HEK293 (cell line): ENCODE data around the gene ZDHHC14.

ENCODE experiments used
- GLIS2 ChIP-seq: fragments of 450-650 bp; formaldehyde crosslinking; IDR thresholded peaks from 2 replicates; pipeline ENCODE4 v1.5.1; 2016; ENCODE audit warnings: missing biosample characterization, missing genetic modification characterization
- KLF10 ChIP-seq: fragments of 450-650 bp; IDR thresholded peaks from 2 replicates; pipeline ENCODE4 v1.5.1; 2018; ENCODE audit warnings: missing biosample characterization, mild to moderate bottlenecking, missing genetic modification characterization
- KLF9 ChIP-seq: fragments of 450-650 bp; formaldehyde crosslinking; IDR thresholded peaks from 2 replicates; pipeline ENCODE4 v1.5.1; 2016; ENCODE audit warnings: missing biosample characterization, missing genetic modification characterization, low read depth
- PRDM1 ChIP-seq: fragments of 450-650 bp; formaldehyde crosslinking; IDR thresholded peaks from 2 replicates; pipeline ENCODE4; 2016; ENCODE audit warnings: missing biosample characterization, missing genetic modification characterization
- PRDM10 ChIP-seq: fragments of 450-650 bp; formaldehyde crosslinking; IDR thresholded peaks from 2 replicates; pipeline ENCODE4 v1.5.1; 2016; ENCODE audit warnings: missing biosample characterization, missing genetic modification characterization
- SCRT2 ChIP-seq: fragments of 450-650 bp; formaldehyde crosslinking; IDR thresholded peaks from 2 replicates; pipeline ENCODE4 v1.5.1; 2016; ENCODE audit warnings: missing biosample characterization, missing genetic modification characterization
- SP3 ChIP-seq: fragments of 450-650 bp; formaldehyde crosslinking; IDR thresholded peaks from 2 replicates; pipeline ENCODE4 v1.5.1; 2016; ENCODE audit warnings: missing biosample characterization, missing genetic modification characterization
- SP7 ChIP-seq: fragments of 450-650 bp; formaldehyde crosslinking; IDR thresholded peaks from 2 replicates; pipeline ENCODE4 v1.5.1; 2016; ENCODE audit warnings: missing biosample characterization, missing genetic modification characterization
- ZBTB20 ChIP-seq: fragments of 450-650 bp; formaldehyde crosslinking; IDR thresholded peaks from 2 replicates; pipeline ENCODE4 v1.5.1; 2016; ENCODE audit warnings: missing biosample characterization, missing genetic modification characterization
- ZBTB48 ChIP-seq: fragments of 450-650 bp; formaldehyde crosslinking; IDR thresholded peaks from 2 replicates; pipeline ENCODE4 v1.5.1; 2016; ENCODE audit warnings: missing biosample characterization, missing genetic modification characterization
- ZBTB7A ChIP-seq: fragments of 450-650 bp; formaldehyde crosslinking; IDR thresholded peaks from 2 replicates; pipeline ENCODE4 v1.5.1; 2016; ENCODE audit warnings: low read depth, missing biosample characterization, missing genetic modification characterization
- ZEB2 ChIP-seq: fragments of 450-650 bp; formaldehyde crosslinking; IDR thresholded peaks from 2 replicates; pipeline ENCODE4 v1.5.1; 2016; ENCODE audit warnings: missing biosample characterization, missing genetic modification characterization
- ZFP37 ChIP-seq: fragments of 450-650 bp; formaldehyde crosslinking; IDR thresholded peaks from 2 replicates; pipeline ENCODE4 v1.5.1; 2016; ENCODE audit warnings: missing biosample characterization, missing genetic modification characterization
- ZIC2 ChIP-seq: fragments of 450-650 bp; formaldehyde crosslinking; IDR thresholded peaks from 2 replicates; pipeline ENCODE4 v1.5.1; 2016; ENCODE audit warnings: missing biosample characterization, missing genetic modification characterization
- ZNF138 ChIP-seq: fragments of 450-650 bp; formaldehyde crosslinking; IDR thresholded peaks from 2 replicates; pipeline ENCODE4 v1.5.1; 2016; ENCODE audit warnings: missing biosample characterization, missing genetic modification characterization, borderline replicate concordance
- ZNF37A ChIP-seq: fragments of 450-650 bp; IDR thresholded peaks from 2 replicates; pipeline ENCODE4 v1.5.1; 2018; ENCODE audit warnings: missing biosample characterization, missing genetic modification characterization
- ZNF398 ChIP-seq: fragments of 450-650 bp; formaldehyde crosslinking; IDR thresholded peaks from 2 replicates; pipeline ENCODE4 v1.5.1; 2017; ENCODE audit warnings: missing biosample characterization, missing genetic modification characterization
- ZNF404 ChIP-seq: fragments of 450-650 bp; formaldehyde crosslinking; IDR thresholded peaks from 2 replicates; pipeline ENCODE4 v1.5.1; 2017; ENCODE audit warnings: missing biosample characterization, missing genetic modification characterization
- ZNF416 ChIP-seq: fragments of 450-650 bp; formaldehyde crosslinking; IDR thresholded peaks from 2 replicates; pipeline ENCODE4 v1.5.1; 2016; ENCODE audit warnings: missing biosample characterization, missing genetic modification characterization
- ZNF423 ChIP-seq: fragments of 450-650 bp; formaldehyde crosslinking; IDR thresholded peaks from 2 replicates; pipeline ENCODE4 v1.5.1; 2016; ENCODE audit warnings: missing biosample characterization, missing genetic modification characterization
- ZNF501 ChIP-seq: fragments of 450-650 bp; formaldehyde crosslinking; IDR thresholded peaks from 2 replicates; pipeline ENCODE4 v1.5.1; 2016; ENCODE audit warnings: missing biosample characterization, missing genetic modification characterization
- ZNF521 ChIP-seq: fragments of 450-650 bp; formaldehyde crosslinking; IDR thresholded peaks from 2 replicates; pipeline ENCODE4 v1.5.1; 2017; ENCODE audit warnings: missing biosample characterization, mild to moderate bottlenecking, missing genetic modification characterization
- ZNF549 ChIP-seq: fragments of 450-650 bp; IDR thresholded peaks from 2 replicates; pipeline ENCODE4 v1.5.1; 2018; ENCODE audit warnings: missing biosample characterization, missing genetic modification characterization, mild to moderate bottlenecking, inconsistent platforms, moderate library complexity
- ZNF843 ChIP-seq: fragments of 450-650 bp; formaldehyde crosslinking; IDR thresholded peaks from 2 replicates; pipeline ENCODE4 v1.5.1; 2016; ENCODE audit warnings: missing biosample characterization, missing genetic modification characterization
- ZXDB ChIP-seq: fragments of 450-650 bp; formaldehyde crosslinking; IDR thresholded peaks from 2 replicates; pipeline ENCODE4 v1.5.1; 2016; ENCODE audit warnings: missing biosample characterization, missing genetic modification characterization
- TF ChIP-seq, protein P1 (sequence below): fragments of 450-650 bp; IDR thresholded peaks from 2 replicates; pipeline ENCODE4 v1.5.1; 2018; ENCODE audit warnings: missing biosample characterization, missing genetic modification characterization
- TF ChIP-seq, protein P2 (sequence below): fragments of 450-650 bp; formaldehyde crosslinking; optimal IDR thresholded peaks from 2 replicates; pipeline ENCODE3; 2016; ENCODE audit warnings: missing biosample characterization, mild to moderate bottlenecking, missing genetic modification characterization
- TF ChIP-seq, protein P3 (sequence below): fragments of 450-650 bp; formaldehyde crosslinking; IDR thresholded peaks from 2 replicates; pipeline ENCODE4 v1.5.1; 2016; ENCODE audit warnings: missing biosample characterization, missing genetic modification characterization
- TF ChIP-seq, protein P4 (sequence below): fragments of 450-650 bp; formaldehyde crosslinking; IDR thresholded peaks from 2 replicates; pipeline ENCODE4 v1.5.1; 2016; ENCODE audit warnings: missing biosample characterization, missing genetic modification characterization

The ZDHHC14 gene

DNA sequence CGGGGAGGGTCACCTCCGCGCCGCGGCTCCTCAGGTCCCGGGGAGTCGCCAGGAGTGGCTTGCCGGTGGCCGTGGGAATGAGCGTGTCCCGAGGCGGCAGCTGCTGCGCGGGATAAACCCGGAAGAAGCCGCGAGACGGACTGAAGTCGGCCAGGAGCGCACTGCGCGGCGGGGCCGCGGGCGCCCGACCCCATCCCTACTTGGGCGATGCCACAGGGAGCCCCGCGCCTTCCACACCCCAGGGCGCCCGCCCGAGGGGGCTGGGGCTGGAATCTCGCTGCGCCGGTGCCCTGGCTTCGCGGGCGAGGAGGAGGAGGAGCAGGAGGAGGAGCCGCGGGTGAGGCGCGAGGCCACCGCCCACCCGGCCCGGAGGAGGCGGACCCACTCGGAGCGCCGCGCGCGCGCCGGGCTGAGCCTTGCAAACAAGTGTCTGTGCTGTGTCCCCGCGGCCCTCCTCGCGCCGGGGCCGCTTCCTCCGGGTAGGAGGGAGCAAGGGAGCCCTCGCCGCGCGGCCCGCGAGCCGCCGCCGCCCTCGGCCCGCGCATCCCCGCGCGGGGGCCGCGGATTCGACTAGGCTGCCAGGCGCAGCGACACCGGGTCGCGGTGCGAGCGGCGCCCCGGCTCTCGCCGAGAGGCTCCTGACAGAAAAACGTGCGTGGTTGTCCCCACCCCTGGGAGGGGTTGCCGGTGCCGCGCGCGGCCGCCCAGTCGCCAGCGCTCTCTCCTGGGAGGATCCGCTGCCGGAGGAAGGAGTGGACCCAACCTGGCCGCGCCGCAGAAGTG lies at the start of gene ZDHHC14 (continued):
- TF ChIP-seq, protein P1, sequence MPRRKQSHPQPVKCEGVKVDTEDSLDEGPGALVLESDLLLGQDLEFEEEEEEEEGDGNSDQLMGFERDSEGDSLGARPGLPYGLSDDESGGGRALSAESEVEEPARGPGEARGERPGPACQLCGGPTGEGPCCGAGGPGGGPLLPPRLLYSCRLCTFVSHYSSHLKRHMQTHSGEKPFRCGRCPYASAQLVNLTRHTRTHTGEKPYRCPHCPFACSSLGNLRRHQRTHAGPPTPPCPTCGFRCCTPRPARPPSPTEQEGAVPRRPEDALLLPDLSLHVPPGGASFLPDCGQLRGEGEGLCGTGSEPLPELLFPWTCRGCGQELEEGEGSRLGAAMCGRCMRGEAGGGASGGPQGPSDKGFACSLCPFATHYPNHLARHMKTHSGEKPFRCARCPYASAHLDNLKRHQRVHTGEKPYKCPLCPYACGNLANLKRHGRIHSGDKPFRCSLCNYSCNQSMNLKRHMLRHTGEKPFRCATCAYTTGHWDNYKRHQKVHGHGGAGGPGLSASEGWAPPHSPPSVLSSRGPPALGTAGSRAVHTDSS: peak; percentile 81
- TF ChIP-seq ZNF398 (tag by site-specific recombination): no peak
- TF ChIP-seq ZEB2: peak; percentile 44
- TF ChIP-seq, protein P2, sequence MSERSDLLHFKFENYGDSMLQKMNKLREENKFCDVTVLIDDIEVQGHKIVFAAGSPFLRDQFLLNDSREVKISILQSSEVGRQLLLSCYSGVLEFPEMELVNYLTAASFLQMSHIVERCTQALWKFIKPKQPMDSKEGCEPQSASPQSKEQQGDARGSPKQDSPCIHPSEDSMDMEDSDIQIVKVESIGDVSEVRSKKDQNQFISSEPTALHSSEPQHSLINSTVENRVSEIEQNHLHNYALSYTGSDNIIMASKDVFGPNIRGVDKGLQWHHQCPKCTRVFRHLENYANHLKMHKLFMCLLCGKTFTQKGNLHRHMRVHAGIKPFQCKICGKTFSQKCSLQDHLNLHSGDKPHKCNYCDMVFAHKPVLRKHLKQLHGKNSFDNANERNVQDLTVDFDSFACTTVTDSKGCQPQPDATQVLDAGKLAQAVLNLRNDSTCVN (tag by site-specific recombination): peak; percentile 89
- peak; percentile 84 for TF ChIP-seq PRDM10
- TF ChIP-seq, protein P3, sequence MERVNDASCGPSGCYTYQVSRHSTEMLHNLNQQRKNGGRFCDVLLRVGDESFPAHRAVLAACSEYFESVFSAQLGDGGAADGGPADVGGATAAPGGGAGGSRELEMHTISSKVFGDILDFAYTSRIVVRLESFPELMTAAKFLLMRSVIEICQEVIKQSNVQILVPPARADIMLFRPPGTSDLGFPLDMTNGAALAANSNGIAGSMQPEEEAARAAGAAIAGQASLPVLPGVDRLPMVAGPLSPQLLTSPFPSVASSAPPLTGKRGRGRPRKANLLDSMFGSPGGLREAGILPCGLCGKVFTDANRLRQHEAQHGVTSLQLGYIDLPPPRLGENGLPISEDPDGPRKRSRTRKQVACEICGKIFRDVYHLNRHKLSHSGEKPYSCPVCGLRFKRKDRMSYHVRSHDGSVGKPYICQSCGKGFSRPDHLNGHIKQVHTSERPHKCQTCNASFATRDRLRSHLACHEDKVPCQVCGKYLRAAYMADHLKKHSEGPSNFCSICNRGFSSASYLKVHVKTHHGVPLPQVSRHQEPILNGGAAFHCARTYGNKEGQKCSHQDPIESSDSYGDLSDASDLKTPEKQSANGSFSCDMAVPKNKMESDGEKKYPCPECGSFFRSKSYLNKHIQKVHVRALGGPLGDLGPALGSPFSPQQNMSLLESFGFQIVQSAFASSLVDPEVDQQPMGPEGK (tag by site-specific recombination): peak; percentile 82
- TF ChIP-seq ZIC2 (tag by site-specific recombination): peak; percentile 85
- peak; percentile 88 for TF ChIP-seq GLIS2 (tag by site-specific recombination)
- TF ChIP-seq, protein P4, sequence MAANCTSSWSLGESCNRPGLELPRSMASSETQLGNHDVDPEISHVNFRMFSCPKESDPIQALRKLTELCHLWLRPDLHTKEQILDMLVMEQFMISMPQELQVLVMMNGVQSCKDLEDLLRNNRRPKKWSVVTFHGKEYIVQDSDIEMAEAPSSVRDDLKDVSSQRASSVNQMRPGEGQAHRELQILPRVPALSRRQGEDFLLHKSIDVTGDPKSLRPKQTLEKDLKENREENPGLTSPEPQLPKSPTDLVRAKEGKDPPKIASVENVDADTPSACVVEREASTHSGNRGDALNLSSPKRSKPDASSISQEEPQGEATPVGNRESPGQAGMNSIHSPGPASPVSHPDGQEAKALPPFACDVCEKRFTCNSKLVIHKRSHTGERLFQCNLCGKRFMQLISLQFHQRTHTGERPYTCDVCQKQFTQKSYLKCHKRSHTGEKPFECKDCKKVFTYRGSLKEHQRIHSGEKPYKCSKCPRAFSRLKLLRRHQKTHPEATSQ (tag by site-specific recombination): 0 out of 2 replicates have a peak, but pooled peaks have one; percentile 61
- TF ChIP-seq KLF9 (tag by site-specific recombination): peak; percentile 82; the same call in 1 of the 2 replicates
- peak; percentile 76; the same call in 1 of the 2 replicates for TF ChIP-seq SCRT2 (tag by site-specific recombination)
- TF ChIP-seq ZBTB20 (tag by site-specific recombination): peak; percentile 92
- TF ChIP-seq ZNF501 (tag by site-specific recombination): peak; percentile 68
- TF ChIP-seq ZBTB48 (tag by site-specific recombination): peak; percentile 71
- no peak for TF ChIP-seq ZNF404 (tag by site-specific recombination)
- TF ChIP-seq ZNF138 (tag by site-specific recombination): no peak
- TF ChIP-seq ZNF416: no peak
- TF ChIP-seq SP7 (tag by site-specific recombination): peak; percentile 40; the same call in 1 of the 2 replicates
- TF ChIP-seq ZNF843 (tag by site-specific recombination): peak; percentile 43; the same call in 1 of the 2 replicates
- TF ChIP-seq ZNF37A (tag by site-specific recombination): no peak
- TF ChIP-seq PRDM1: no peak
- peak; percentile 51; the same call in 1 of the 2 replicates for TF ChIP-seq ZBTB7A (tag by site-specific recombination)
- TF ChIP-seq ZNF521 (tag by site-specific recombination): no peak
- no peak for TF ChIP-seq ZNF549 (tag by site-specific recombination)
- TF ChIP-seq ZFP37 (tag by site-specific recombination): 0 out of 2 replicates have a peak, but pooled peaks have one; percentile 2
- TF ChIP-seq KLF10 (tag by site-specific recombination): peak; percentile 22; the same call in 1 of the 2 replicates
- TF ChIP-seq ZXDB (tag by site-specific recombination): peak; percentile 64
- TF ChIP-seq SP3 (tag by site-specific recombination): peak; percentile 76
- peak; percentile 87 for TF ChIP-seq ZNF423 (tag by site-specific recombination)
